ENCODE data around the gene GNA14. TPM values are rescaled to one million over a fixed set of nuclear protein-coding genes. Genes with fewer than 3 reads are reported as not detected.

The GNA14 gene
- total RNA-seq, 4 donors from 2014 or later: 13.9 to 26.3 (median 19.9) TPM

DNA sequence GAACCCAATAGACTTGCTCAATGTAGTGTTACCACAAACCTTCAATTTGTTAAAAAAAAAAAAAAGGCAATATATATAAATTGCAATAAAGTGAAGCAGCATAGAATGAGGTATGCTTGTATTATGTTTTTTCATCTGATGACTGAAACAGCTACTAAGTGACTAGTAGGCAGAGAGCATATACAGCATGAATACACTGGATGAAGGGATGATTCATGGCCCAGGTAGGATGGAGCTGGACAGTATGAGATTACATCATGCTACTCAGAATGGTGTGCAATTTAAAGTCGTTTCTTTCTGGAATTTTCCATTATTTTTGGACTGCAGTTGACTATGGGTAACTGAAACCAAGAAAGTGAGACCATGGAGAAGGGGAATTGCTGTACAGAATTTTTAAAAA is 161.2 kb downstream of the GNA14 start:
- Histone ChIP-seq H3K27ac (no peak overlapping the region), H3K9me3 (no peaks in the 10 kb centered on the region), H3K36me3 (no peaks in the 10 kb centered on the region), H3K4me3 (replicated peaks in 1 of 3) (no peak overlapping the region), H3K4me1 (no peaks in the 10 kb centered on the region), H3K27me3 (no peaks in the 10 kb centered on the region)
- DNase-seq: no peak
- intact Hi-C loops (cut with DNase I): no loop called here
- no peak for TF ChIP-seq POLR2A (IDR thresholded peaks at IDR 0.05)
- TF ChIP-seq, protein P1, sequence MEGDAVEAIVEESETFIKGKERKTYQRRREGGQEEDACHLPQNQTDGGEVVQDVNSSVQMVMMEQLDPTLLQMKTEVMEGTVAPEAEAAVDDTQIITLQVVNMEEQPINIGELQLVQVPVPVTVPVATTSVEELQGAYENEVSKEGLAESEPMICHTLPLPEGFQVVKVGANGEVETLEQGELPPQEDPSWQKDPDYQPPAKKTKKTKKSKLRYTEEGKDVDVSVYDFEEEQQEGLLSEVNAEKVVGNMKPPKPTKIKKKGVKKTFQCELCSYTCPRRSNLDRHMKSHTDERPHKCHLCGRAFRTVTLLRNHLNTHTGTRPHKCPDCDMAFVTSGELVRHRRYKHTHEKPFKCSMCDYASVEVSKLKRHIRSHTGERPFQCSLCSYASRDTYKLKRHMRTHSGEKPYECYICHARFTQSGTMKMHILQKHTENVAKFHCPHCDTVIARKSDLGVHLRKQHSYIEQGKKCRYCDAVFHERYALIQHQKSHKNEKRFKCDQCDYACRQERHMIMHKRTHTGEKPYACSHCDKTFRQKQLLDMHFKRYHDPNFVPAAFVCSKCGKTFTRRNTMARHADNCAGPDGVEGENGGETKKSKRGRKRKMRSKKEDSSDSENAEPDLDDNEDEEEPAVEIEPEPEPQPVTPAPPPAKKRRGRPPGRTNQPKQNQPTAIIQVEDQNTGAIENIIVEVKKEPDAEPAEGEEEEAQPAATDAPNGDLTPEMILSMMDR (IDR thresholded peaks at IDR 0.05): no peak
- WGBS, 2 donors: 62 to 63% methylated on average over 1 of the region's 1 CpG

DNA sequence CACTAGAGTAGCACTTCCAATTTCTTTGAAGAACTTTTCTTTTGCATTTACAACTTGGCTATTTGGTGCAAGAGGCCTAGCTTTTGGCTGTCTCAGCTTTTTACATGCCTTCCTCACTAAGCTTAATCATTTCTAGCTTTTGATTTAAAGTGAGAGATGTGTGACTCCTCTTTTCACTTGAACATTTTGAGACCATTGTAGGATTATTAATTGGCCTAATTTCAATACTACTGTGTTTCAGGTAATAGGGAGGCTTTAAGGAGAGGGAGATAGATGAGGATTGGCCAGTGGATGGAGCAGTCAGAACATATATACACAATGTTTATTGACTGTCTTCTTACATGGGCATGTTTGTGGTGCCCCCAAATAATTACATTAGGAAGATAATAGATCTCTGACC is 161.7 kb downstream of the GNA14 start:
- intact Hi-C loops (cut with DNase I): no loop called here
- Histone ChIP-seq H3K27ac (no peak overlapping the region), H3K4me1 (no peaks in the 10 kb centered on the region), H3K36me3 (no peaks in the 10 kb centered on the region), H3K9me3 (no peaks in the 10 kb centered on the region), H3K4me3 (replicated peaks in 1 of 3) (no peak overlapping the region), H3K27me3 (no peaks in the 10 kb centered on the region)
- TF ChIP-seq, protein P1 (IDR thresholded peaks at IDR 0.05): no peak
- TF ChIP-seq POLR2A (IDR thresholded peaks at IDR 0.05): no peak
- DNase-seq: no peak

- TF ChIP-seq, protein P1 (IDR thresholded peaks at IDR 0.05): no peak
- no peak for TF ChIP-seq POLR2A (IDR thresholded peaks at IDR 0.05)
- Histone ChIP-seq H3K4me1 (no peaks in the 10 kb centered on the region), H3K27me3 (no peaks in the 10 kb centered on the region), H3K9me3 (no peaks in the 10 kb centered on the region), H3K4me3 (replicated peaks in 1 of 3) (no peak overlapping the region), H3K36me3 (no peaks in the 10 kb centered on the region), H3K27ac (no peak overlapping the region)
- intact Hi-C loops (cut with DNase I): no loop called here
- 77 to 84% methylated on average over 9 of the region's 9 CpGs for WGBS, 2 donors
- DNase-seq: no peak
Observed at GRCh38 chr9:77475641-77476473, 172.3 kb downstream of the GNA14 start.

GRCh38 chr9:77474936-77475335 is 173.2 kb downstream of the GNA14 start:
- TF ChIP-seq, protein P1 (IDR thresholded peaks at IDR 0.05): no peak
- no peak for TF ChIP-seq POLR2A (IDR thresholded peaks at IDR 0.05)
- H3K9me3 ChIP-seq: no peaks in the 10 kb centered on the region
- intact Hi-C loops (cut with DNase I): no loop called here
- WGBS, 2 donors: 96 to 99% methylated on average over 3 of the region's 3 CpGs
- H3K4me3 ChIP-seq (replicated peaks in 1 of 3): no peak overlapping the region
- H3K27ac ChIP-seq: no peak overlapping the region
- no peaks in the 10 kb centered on the region for H3K36me3 ChIP-seq
- DNase-seq: no peak
- no peaks in the 10 kb centered on the region for H3K27me3 ChIP-seq
- H3K4me1 ChIP-seq: no peaks in the 10 kb centered on the region

DNA sequence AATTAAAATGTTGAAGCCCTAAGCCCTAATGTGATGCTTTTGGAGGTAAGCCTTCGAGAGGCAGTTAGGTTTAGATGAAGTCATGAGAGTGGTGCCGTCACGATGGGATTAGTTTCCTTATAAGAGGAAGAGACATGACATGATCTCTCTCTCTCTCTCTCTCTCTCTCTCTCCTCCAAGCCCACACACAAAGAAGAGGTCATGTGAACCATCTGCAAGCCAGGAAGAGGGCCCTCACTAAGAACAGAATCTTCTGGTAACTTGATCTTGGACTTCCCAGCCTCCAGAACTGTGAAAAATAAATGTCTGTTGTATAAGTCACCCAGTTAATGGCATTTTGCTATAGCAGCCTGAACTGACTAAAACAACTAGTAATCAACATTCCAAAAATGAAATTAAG is 175.5 kb downstream of the GNA14 start:
- H3K27me3 ChIP-seq: no peaks in the 10 kb centered on the region
- H3K9me3 ChIP-seq: no peaks in the 10 kb centered on the region
- intact Hi-C loops (cut with DNase I): no loop called here
- WGBS, 2 donors: 83 to 93% methylated on average over 3 of the region's 3 CpGs
- no peaks in the 10 kb centered on the region for H3K36me3 ChIP-seq
- H3K4me1 ChIP-seq: no peaks in the 10 kb centered on the region
- TF ChIP-seq POLR2A (IDR thresholded peaks at IDR 0.05): no peak
- TF ChIP-seq, protein P1 (IDR thresholded peaks at IDR 0.05): no peak
- H3K4me3 ChIP-seq (replicated peaks in 1 of 3): no peak overlapping the region
- DNase-seq: no peak
- H3K27ac ChIP-seq: no peak overlapping the region

All from thyroid gland (tissue), 4 donors.